HG03469 (cell line): ENCODE data around the gene DTNB.
A peak's percentile ranks its signal among the peaks of the same experiment; 100 is the strongest.

ENCODE experiments used
- ATAC-seq: cut with Tn5 transposase; IDR thresholded peaks from one replicate; pipeline ENCODE4 v1.9.1; 2021; ENCODE audit warnings: mild to moderate bottlenecking, moderate library complexity, moderate number of reproducible peaks; ENCODE audit not compliant: unreplicated experiment

The DTNB gene

GRCh38 chr2:25355270-25355669, 318.1 kb downstream of the DTNB start:
- no peak for ATAC-seq

GRCh38 chr2:25354116-25354515, 319.3 kb downstream of the DTNB start:
- ATAC-seq = no peak

GRCh38 chr2:25349397-25349796, 324.0 kb downstream of the DTNB start:
- no peak for ATAC-seq

- ATAC-seq = no peak
These were observed 325.5 kb downstream of the DTNB start for GRCh38 chr2:25347846-25348245.

- no peak for ATAC-seq
These were observed 326.1 kb downstream of the DTNB start for GRCh38 chr2:25347205-25347815.

- no peak for ATAC-seq
These were observed 330.1 kb downstream of the DTNB start for GRCh38 chr2:25343187-25343825.

GRCh38 chr2:25342372-25343186, 330.8 kb downstream of the DTNB start:
- peak; percentile 71 for ATAC-seq

GRCh38 chr2:25341753-25342371, 331.5 kb downstream of the DTNB start, which contains the start of gene DNMT3A:
DNMT3A (minus strand) TSS chr2:25341925; CDS start chr2:25313984, 27,941 bp downstream.
- peak; percentile 20 for ATAC-seq

GRCh38 chr2:25341011-25341727, 332.2 kb downstream of the DTNB start:
- no peak for ATAC-seq

GRCh38 chr2:25340181-25340921, 333.0 kb downstream of the DTNB start:
- no peak for ATAC-seq

GRCh38 chr2:25339791-25340180, 333.6 kb downstream of the DTNB start:
- no peak for ATAC-seq

GRCh38 chr2:25339211-25339674, 334.1 kb downstream of the DTNB start:
- no peak for ATAC-seq

- no peak for ATAC-seq
These were observed 335.0 kb downstream of the DTNB start for GRCh38 chr2:25338401-25338800.

- no peak for ATAC-seq
These were observed 335.5 kb downstream of the DTNB start for GRCh38 chr2:25337891-25338290.

- no peak for ATAC-seq
These were observed 336.1 kb downstream of the DTNB start for GRCh38 chr2:25337276-25337675.

- ATAC-seq = no peak
These were observed 337.0 kb downstream of the DTNB start for GRCh38 chr2:25336383-25336841.

GRCh38 chr2:25335971-25336370, 337.4 kb downstream of the DTNB start:
- no peak for ATAC-seq

GRCh38 chr2:25335204-25335603, 338.2 kb downstream of the DTNB start:
- no peak for ATAC-seq

GRCh38 chr2:25334482-25334881, 338.9 kb downstream of the DTNB start:
- ATAC-seq = no peak

- no peak for ATAC-seq
These were observed 339.4 kb downstream of the DTNB start for GRCh38 chr2:25333981-25334380.
